Trophoblast cell (in vitro differentiated cells and primary cell): Measurements from ENCODE around the gene TBC1D17.

Source experiments
- DNase-seq, 2 donors: peaks; one replicate each; pipeline ENCODE4 v3.0.0-alpha.2; 2016
- H2AFZ ChIP-seq: 2 replicates; pipeline ENCODE4 v1.6.1; 2013; ENCODE audit warnings: low read length, moderate library complexity, mild to moderate bottlenecking; ENCODE audit not compliant: insufficient read depth, poor library complexity
- H2AK5ac ChIP-seq: 2 replicates; pipeline ENCODE4 v1.6.1; 2013; ENCODE audit warnings: mild to moderate bottlenecking, low read length
- H2BK120ac ChIP-seq: 2 replicates; pipeline ENCODE4 v1.6.1; 2013; ENCODE audit warnings: low read length, mild to moderate bottlenecking, moderate library complexity; ENCODE audit not compliant: insufficient read depth, poor library complexity
- H2BK12ac ChIP-seq: 2 replicates; pipeline ENCODE4 v1.6.1; 2013; ENCODE audit warnings: mild to moderate bottlenecking, low read length, moderate library complexity
- H2BK5ac ChIP-seq: 2 replicates; pipeline ENCODE4 v1.6.1; 2013; ENCODE audit warnings: low read length, low read depth, moderate library complexity, mild to moderate bottlenecking; ENCODE audit not compliant: poor library complexity
- H3K14ac ChIP-seq: 2 replicates; pipeline ENCODE4 v1.6.1; 2013; ENCODE audit warnings: mild to moderate bottlenecking, low read length
- H3K18ac ChIP-seq: 2 replicates; pipeline ENCODE4 v1.6.1; 2013; ENCODE audit warnings: mild to moderate bottlenecking, low read length
- H3K23ac ChIP-seq: 2 replicates; pipeline ENCODE4 v1.6.1; 2013; ENCODE audit warnings: low read length
- H3K27ac ChIP-seq: 2 replicates; pipeline ENCODE4 v1.5.1; 2013; ENCODE audit warnings: low read depth, mild to moderate bottlenecking, inconsistent platforms, low read length, moderate library complexity
- H3K27me3 ChIP-seq: 2 replicates; pipeline ENCODE4 v1.6.1; 2013; ENCODE audit warnings: inconsistent platforms, mild to moderate bottlenecking, low read length, moderate library complexity; ENCODE audit not compliant: insufficient read depth
- H3K36me3 ChIP-seq, 2 experiments: 1 replicate in 1 of 2; 2 replicates in 1 of 2; pipeline ENCODE4 v1.6.1; 2013; ENCODE audit warnings: low read length in 2 of 2, mild to moderate bottlenecking in 2 of 2, moderate library complexity in 1 of 2; ENCODE audit not compliant: insufficient read depth in 2 of 2, control insufficient read depth in 1 of 2
- H3K4ac ChIP-seq: 2 replicates; pipeline ENCODE4 v1.6.1; 2013; ENCODE audit warnings: low read depth, mild to moderate bottlenecking, low read length, moderate library complexity
- H3K4me1 ChIP-seq, 2 experiments: 1 replicate in 1 of 2; 2 replicates in 1 of 2; pipeline ENCODE4 v1.6.1; 2013; ENCODE audit warnings: low read length in 2 of 2, mild to moderate bottlenecking in 2 of 2, moderate library complexity in 1 of 2; ENCODE audit not compliant: insufficient read depth in 2 of 2, control insufficient read depth in 1 of 2
- H3K4me2 ChIP-seq: 2 replicates; pipeline ENCODE4 v1.6.1; 2013; ENCODE audit warnings: inconsistent platforms, mild to moderate bottlenecking, low read length, moderate library complexity
- H3K4me3 ChIP-seq: 2 replicates; pipeline ENCODE4 v1.5.1; 2013; ENCODE audit warnings: mild to moderate bottlenecking, low read depth, low read length, inconsistent platforms
- H3K79me1 ChIP-seq: one replicate; pipeline ENCODE4 v1.6.1; 2013; ENCODE audit warnings: low read length
- H3K79me2 ChIP-seq: 2 replicates; pipeline ENCODE4 v1.6.1; 2013; ENCODE audit warnings: low read length, mild to moderate bottlenecking; ENCODE audit not compliant: control insufficient read depth, insufficient read depth, poor library complexity
- H3K9ac ChIP-seq: 2 replicates; pipeline ENCODE4 v1.6.1; 2013; ENCODE audit warnings: mild to moderate bottlenecking, low read length
- H3K9me3 ChIP-seq: 2 replicates; pipeline ENCODE4 v1.6.1; 2013; ENCODE audit warnings: low read depth, mild to moderate bottlenecking, control low read depth, inconsistent platforms, low read length; ENCODE audit not compliant: insufficient read depth
- H4K12ac ChIP-seq: 2 replicates; pipeline ENCODE4 v1.6.1; 2013; ENCODE audit warnings: low read depth, mild to moderate bottlenecking, low read length, moderate library complexity
- H4K8ac ChIP-seq: 2 replicates; pipeline ENCODE4 v1.6.1; 2013; ENCODE audit warnings: low read depth, mild to moderate bottlenecking, low read length, moderate library complexity
- H4K91ac ChIP-seq: one replicate; pipeline ENCODE4 v1.6.1; 2013; ENCODE audit warnings: low read depth, mild to moderate bottlenecking, low read length, moderate library complexity
- WGBS: extraction: QIAGEN DNeasy Blood & Tissue Kit; methylation state at CpG from one replicate; pipeline ENCODE4 v1.1.7; 2013; ENCODE audit warnings: missing lambda C conversion rate; ENCODE audit not compliant: insufficient read length, insufficient coverage; ENCODE audit errors: extremely low coverage; 5-methylcytosine and 5-hydroxymethylcytosine counted together

The TBC1D17 gene

GRCh38 chr19:49887037-49887664 lies 9.6 kb downstream of the TBC1D17 start:
- no peaks in the 10 kb centered on the region for H3K79me2 ChIP-seq
- H3K4ac ChIP-seq, result no peak overlapping the region
- no peak for DNase-seq
- no peak overlapping the region for H3K4me3 ChIP-seq
- no peak overlapping the region for H2BK120ac ChIP-seq
- no peak overlapping the region for H2BK12ac ChIP-seq
- H2AFZ ChIP-seq, result no peak overlapping the region
- H3K27ac ChIP-seq, result no peak overlapping the region
- no peak overlapping the region for H4K12ac ChIP-seq
- peaks cover 34 to 37% of the 10 kb centered on the region in 2 experiments for H3K36me3 ChIP-seq
- H3K27me3 ChIP-seq, result no peaks in the 10 kb centered on the region
- no peak overlapping the region for H4K8ac ChIP-seq
- H4K91ac ChIP-seq, result no peak overlapping the region
- H3K4me2 ChIP-seq, result no peak overlapping the region
- WGBS, result no CpG with 5 or more reads among the region's 23 CpGs
- H3K4me1 ChIP-seq, result peaks cover 3 to 8% of the 10 kb centered on the region in 2 experiments
- H3K9me3 ChIP-seq, result peaks cover 16% of the 10 kb centered on the region
- H3K9ac ChIP-seq, result no peak overlapping the region
- H3K18ac ChIP-seq, result no peak overlapping the region
- H2AK5ac ChIP-seq, result no peak overlapping the region
- H3K14ac ChIP-seq, result no peak overlapping the region
- H2BK5ac ChIP-seq, result no peak overlapping the region
- no peaks in the 10 kb centered on the region for H3K79me1 ChIP-seq
- H3K23ac ChIP-seq, result no peak overlapping the region

DNA sequence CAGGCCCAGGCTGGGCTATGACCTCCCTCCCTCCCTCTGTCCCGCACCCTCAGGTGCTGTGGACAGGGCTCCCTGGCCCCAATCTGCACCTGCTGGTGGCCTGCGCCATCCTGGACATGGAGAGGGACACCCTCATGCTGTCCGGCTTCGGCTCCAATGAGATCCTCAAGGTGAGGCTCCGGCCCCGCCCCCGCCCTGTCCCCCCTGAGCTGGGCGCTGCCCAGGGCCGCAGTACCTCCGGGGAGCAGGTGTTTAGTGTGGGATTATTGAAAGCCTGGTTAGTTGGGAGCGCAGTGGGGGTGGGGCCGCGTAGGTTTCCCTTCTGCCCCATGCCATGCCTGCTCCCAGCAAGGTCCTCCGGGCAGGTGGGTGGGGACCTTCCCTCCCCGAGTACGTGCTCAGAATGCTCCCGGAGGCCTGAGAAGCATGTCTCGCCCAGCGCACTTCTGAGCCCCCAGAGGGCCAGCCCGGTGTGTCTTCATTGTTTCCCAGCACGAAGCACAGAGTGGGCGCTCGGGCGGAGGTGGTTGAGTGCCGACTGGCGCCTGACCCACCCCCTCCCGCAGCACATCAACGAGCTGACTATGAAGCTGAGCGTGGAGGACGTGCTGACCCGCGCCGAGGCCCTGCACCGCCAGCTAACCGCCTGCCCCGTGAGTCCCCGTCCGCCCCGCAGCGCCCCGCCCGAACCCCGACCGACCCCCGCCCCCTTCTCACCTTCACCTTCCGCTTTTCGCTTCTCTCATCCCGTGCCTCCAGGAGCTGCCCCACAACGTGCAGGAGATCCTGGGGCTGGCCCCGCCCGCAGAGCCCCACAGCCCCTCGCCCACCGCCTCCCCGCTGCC lies 10.4 kb downstream of the TBC1D17 start:
- 100% methylated on average over 2 of the region's 54 CpGs for WGBS

DNA sequence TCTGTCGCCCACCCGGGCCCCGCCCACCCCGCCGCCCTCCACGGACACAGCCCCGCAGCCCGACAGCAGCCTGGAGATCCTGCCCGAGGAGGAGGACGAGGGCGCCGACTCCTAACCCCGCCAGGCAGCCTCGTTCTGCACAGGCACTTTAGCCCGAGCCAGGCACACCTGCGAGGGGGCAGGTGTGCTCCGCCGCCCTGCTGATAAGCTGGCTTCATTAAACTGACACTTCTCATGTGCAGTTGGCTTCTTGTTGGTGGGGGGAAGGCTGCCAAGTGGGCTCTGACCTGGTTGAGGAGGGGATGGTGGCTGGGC lies 11.0 kb downstream of the TBC1D17 start:
- no peak overlapping the region for H4K12ac ChIP-seq
- H3K79me1 ChIP-seq, result no peaks in the 10 kb centered on the region
- peaks cover 3 to 8% of the 10 kb centered on the region in 2 experiments for H3K4me1 ChIP-seq
- H3K14ac ChIP-seq, result no peak overlapping the region
- H2AFZ ChIP-seq, result no peak overlapping the region
- no peak for DNase-seq
- H3K27me3 ChIP-seq, result no peaks in the 10 kb centered on the region
- H3K23ac ChIP-seq, result no peak overlapping the region
- H3K4me2 ChIP-seq, result no peak overlapping the region
- H3K27ac ChIP-seq, result no peak overlapping the region
- H3K9ac ChIP-seq, result no peak overlapping the region
- no peak overlapping the region for H3K18ac ChIP-seq
- no peak overlapping the region for H2BK120ac ChIP-seq
- no CpG with 5 or more reads among the region's 18 CpGs for WGBS
- peaks cover 21 to 24% of the 10 kb centered on the region in 2 experiments for H3K36me3 ChIP-seq
- H4K91ac ChIP-seq, result no peak overlapping the region
- H3K4ac ChIP-seq, result no peak overlapping the region
- peaks cover 13% of the 10 kb centered on the region for H3K9me3 ChIP-seq
- H3K4me3 ChIP-seq, result no peak overlapping the region
- H2AK5ac ChIP-seq, result no peak overlapping the region
- no peak overlapping the region for H4K8ac ChIP-seq
- H2BK12ac ChIP-seq, result no peak overlapping the region
- no peak overlapping the region for H2BK5ac ChIP-seq
- no peaks in the 10 kb centered on the region for H3K79me2 ChIP-seq

More for the DNA sequence above, 10.4 kb downstream of the TBC1D17 start:
- Histone ChIP-seq H2AK5ac (no peak overlapping the region), H3K4ac (no peak overlapping the region), H2AFZ (no peak overlapping the region), H3K18ac (no peak overlapping the region), H3K14ac (no peak overlapping the region), H2BK5ac (no peak overlapping the region), H3K36me3 (peaks cover 27 to 29% of the 10 kb centered on the region in 2 experiments), H3K79me1 (no peaks in the 10 kb centered on the region), H2BK12ac (no peak overlapping the region), H3K9me3 (peaks cover 17% of the 10 kb centered on the region), H3K4me1 (peaks cover 3 to 8% of the 10 kb centered on the region in 2 experiments), H3K27me3 (no peaks in the 10 kb centered on the region), H3K79me2 (no peaks in the 10 kb centered on the region), H4K91ac (no peak overlapping the region), H2BK120ac (no peak overlapping the region), H3K27ac (no peak overlapping the region), H3K23ac (no peak overlapping the region), H3K4me2 (no peak overlapping the region), H3K4me3 (no peak overlapping the region), H4K12ac (no peak overlapping the region), H3K9ac (no peak overlapping the region), H4K8ac (no peak overlapping the region)
- no peak for DNase-seq

DNA sequence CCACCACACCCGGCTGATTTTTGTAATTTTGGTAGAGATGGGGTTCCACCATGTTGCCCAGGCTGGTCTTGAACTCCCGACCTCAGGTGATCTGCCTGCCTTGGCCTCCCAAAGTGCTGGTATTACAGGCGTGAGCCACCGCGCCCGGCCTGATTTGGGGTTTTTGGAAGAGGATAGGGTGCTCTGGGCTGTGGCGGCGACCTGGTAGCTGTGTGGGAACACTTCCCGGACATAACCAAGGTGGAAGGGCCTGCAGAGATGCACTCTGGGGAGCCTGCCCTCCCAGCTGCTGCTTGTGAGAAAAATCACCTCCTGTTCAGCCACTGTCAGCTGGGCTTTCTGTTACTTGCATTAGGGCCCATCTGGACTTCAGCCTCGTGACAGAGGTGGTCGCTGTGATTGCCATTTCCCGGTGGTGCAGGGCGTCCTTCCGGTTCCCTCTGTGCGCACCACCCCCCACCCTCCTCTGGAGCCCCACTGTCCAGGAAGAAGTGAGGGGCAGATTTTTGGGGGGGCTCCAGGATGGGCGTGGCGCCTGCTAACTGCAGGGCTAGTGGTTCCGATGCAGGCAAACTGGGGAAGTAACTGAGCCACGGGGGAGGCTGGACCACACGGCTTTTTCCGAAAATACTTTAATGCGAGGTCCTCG lies 11.7 kb downstream of the TBC1D17 start:
- Histone ChIP-seq H3K79me2 (no peaks in the 10 kb centered on the region), H4K91ac (no peak overlapping the region), H2AFZ (no peak overlapping the region), H4K12ac (no peak overlapping the region), H2AK5ac (no peak overlapping the region), H2BK12ac (no peak overlapping the region), H3K36me3 (peaks cover 14 to 17% of the 10 kb centered on the region in 2 experiments), H3K27me3 (no peaks in the 10 kb centered on the region), H3K4me3 (no peak overlapping the region), H3K9ac (no peak overlapping the region), H3K4me2 (no peak overlapping the region), H3K4me1 (peaks cover 3 to 8% of the 10 kb centered on the region in 2 experiments), H3K23ac (no peak overlapping the region), H3K9me3 (peaks cover 14% of the 10 kb centered on the region), H4K8ac (no peak overlapping the region), H2BK120ac (no peak overlapping the region), H2BK5ac (no peak overlapping the region), H3K4ac (no peak overlapping the region), H3K27ac (no peak overlapping the region), H3K18ac (no peak overlapping the region), H3K14ac (no peak overlapping the region), H3K79me1 (no peaks in the 10 kb centered on the region)
- no CpG with 5 or more reads among the region's 23 CpGs for WGBS
- no peak for DNase-seq
